Gastroesophageal sphincter (tissue), 4 donors: Measurements from ENCODE around the gene HTRA1. TPM values are rescaled to one million over a fixed set of nuclear protein-coding genes. Genes with fewer than 3 reads are reported as not detected.

ENCODE experiments used
- ATAC-seq: fragments of 150-250 bp; one replicate; pipeline ENCODE4 v1.9.1; 2016; ENCODE audit warnings: mild to moderate bottlenecking, moderate library complexity
- H3K27ac ChIP-seq, 4 donors: fragments of 200-600 bp; sonication (generic) in 3 of 4; 1 replicate in 3 of 4; 2 replicates in 1 of 4; pipeline ENCODE4 v1.5.1; 2016 to 2019
- H3K27me3 ChIP-seq: fragments of 200-600 bp; sonication (generic); one replicate; pipeline ENCODE4 v1.5.1; 2019
- H3K36me3 ChIP-seq, 2 donors: fragments of 200-600 bp; sonication (generic); one replicate each; pipeline ENCODE4 v1.5.1; 2019; ENCODE audit warnings: control low read depth in 1 of 2
- H3K4me1 ChIP-seq, 3 donors: fragments of 200-600 bp; sonication (generic); 1 replicate in 2 of 3; 2 replicates in 1 of 3; pipeline ENCODE4 v1.5.1; 2016 to 2019; ENCODE audit warnings: control low read depth in 2 of 3
- H3K4me3 ChIP-seq, 2 donors: fragments of 200-600 bp; sonication (generic); one replicate each; pipeline ENCODE4 v1.5.1; 2019; ENCODE audit warnings: mild to moderate bottlenecking in 1 of 2, moderate library complexity in 1 of 2
- H3K9me3 ChIP-seq, 3 donors: fragments of 200-600 bp; sonication (generic); one replicate each; pipeline ENCODE4 v1.5.1; 2017 to 2019; ENCODE audit warnings: control low read depth in 2 of 3
- EP300 ChIP-seq: sonication (generic); formaldehyde crosslinking; IDR thresholded peaks from one replicate; pipeline ENCODE4 v1.6.1; 2017; ENCODE audit warnings: antibody characterized with exemption, mild to moderate bottlenecking
- POLR2A ChIP-seq, 2 donors: fragments of 450-650 bp; IDR thresholded peaks; one replicate each; pipeline ENCODE4 v1.6.1; 2017; ENCODE audit warnings: antibody characterized with exemption in 2 of 2, mild to moderate bottlenecking in 2 of 2, moderate library complexity in 1 of 2
- POLR2AphosphoS5 ChIP-seq: sonication (generic); formaldehyde crosslinking; IDR thresholded peaks from one replicate; pipeline ENCODE4 v1.6.1; 2017; ENCODE audit warnings: antibody characterized with exemption
- WGBS, 2 donors: methylation state at CpG; one replicate each; pipeline ENCODE4 v1.1.5; 2018; ENCODE audit warnings: low coverage in 1 of 2; 5-methylcytosine and 5-hydroxymethylcytosine counted together
- total RNA-seq, 4 donors: library from RNA; depleted of rRNA; stranded (reverse); fragments of >200 nt; gene quantifications; one replicate each; pipeline ENCODE4 v1.1.0, GENCODE V29; 2016
- TF ChIP-seq, protein P1 (sequence below), 4 experiments: fragments of 200-600 bp in 2 of 4; fragments of 450-650 bp in 2 of 4; sonication (generic) in 1 of 4; IDR thresholded peaks; one replicate each; pipeline ENCODE4 v1.5.1; 2017 to 2019; ENCODE audit warnings: antibody characterized with exemption in 4 of 4, mild to moderate bottlenecking in 2 of 4, moderate library complexity in 2 of 4

HTRA1 gene
- total RNA-seq, 4 donors from 2014 or later, result 107 to 137 (median 111) TPM

DNA sequence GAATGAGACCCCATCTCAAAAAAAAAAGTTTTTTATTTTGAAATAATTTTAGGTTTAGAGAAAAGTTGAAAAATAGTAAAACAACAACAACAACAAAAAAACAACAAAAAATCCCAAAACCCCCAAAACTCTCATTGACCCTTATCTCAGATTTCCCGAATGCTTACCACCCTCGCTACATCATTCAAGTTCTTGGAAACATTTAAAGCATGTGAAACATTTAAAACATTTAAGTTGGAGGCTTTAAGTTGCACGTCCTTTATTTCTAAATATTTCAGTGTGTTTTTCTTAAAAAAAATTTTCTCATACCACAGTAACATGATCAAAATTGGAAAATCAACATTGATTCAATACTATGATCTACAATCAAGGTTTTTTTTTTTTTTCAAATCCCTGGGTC, 7.3 kb upstream of the HTRA1 start:
- H3K4me3 ChIP-seq, result no peak overlapping the region
- no peaks in the 10 kb centered on the region for H3K9me3 ChIP-seq
- no peak for ATAC-seq
- peaks cover 0 to 6% (median 0%) of the 10 kb centered on the region in 3 donors for H3K4me1 ChIP-seq
- no peak for TF ChIP-seq POLR2A (IDR thresholded peaks at IDR 0.05)
- TF ChIP-seq EP300, result no peak
- TF ChIP-seq, protein P1, sequence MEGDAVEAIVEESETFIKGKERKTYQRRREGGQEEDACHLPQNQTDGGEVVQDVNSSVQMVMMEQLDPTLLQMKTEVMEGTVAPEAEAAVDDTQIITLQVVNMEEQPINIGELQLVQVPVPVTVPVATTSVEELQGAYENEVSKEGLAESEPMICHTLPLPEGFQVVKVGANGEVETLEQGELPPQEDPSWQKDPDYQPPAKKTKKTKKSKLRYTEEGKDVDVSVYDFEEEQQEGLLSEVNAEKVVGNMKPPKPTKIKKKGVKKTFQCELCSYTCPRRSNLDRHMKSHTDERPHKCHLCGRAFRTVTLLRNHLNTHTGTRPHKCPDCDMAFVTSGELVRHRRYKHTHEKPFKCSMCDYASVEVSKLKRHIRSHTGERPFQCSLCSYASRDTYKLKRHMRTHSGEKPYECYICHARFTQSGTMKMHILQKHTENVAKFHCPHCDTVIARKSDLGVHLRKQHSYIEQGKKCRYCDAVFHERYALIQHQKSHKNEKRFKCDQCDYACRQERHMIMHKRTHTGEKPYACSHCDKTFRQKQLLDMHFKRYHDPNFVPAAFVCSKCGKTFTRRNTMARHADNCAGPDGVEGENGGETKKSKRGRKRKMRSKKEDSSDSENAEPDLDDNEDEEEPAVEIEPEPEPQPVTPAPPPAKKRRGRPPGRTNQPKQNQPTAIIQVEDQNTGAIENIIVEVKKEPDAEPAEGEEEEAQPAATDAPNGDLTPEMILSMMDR (IDR thresholded peaks at IDR 0.05), result no peak
- no peak for TF ChIP-seq POLR2AphosphoS5
- H3K27me3 ChIP-seq, result no peaks in the 10 kb centered on the region
- 78 to 88% methylated on average over 3 of the region's 3 CpGs for WGBS, 2 donors
- no peak overlapping the region for H3K27ac ChIP-seq
- no peaks in the 10 kb centered on the region for H3K36me3 ChIP-seq

DNA sequence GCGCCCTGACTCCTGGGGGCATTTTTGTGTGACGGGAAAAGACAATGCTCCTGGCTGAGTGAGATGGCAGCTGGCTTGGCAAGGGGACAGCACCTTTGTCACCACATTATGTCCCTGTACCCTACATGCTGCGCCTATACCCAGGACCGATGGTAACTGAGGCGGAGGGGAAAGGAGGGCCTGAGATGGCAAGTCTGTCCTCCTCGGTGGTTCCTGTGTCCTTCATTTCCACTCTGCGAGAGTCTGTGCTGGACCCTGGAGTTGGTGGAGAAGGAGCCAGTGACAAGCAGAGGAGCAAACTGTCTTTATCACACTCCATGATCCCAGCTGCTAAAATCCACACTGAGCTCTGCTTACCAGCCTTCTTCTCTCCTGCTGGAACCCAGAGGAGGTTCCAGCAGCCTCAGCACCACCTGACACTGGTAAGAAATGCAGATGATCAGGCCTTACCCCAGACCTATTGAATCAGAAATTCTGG, 6.7 kb upstream of the HTRA1 start, which contains the start of gene ARMS2:
TSS of gene ARMS2 (plus strand) at position 51 of the 478 bp plus-strand sequence. CDS start at position 126, 75 bp downstream.
- Histone ChIP-seq H3K27ac (no peak within 1 kb of the TSS), H3K9me3 (no peaks in the 10 kb centered on the region), H3K27me3 (no peaks in the 10 kb centered on the region), H3K4me3 (no peak within 1 kb of the TSS), H3K36me3 (no peaks in the 10 kb centered on the region), H3K4me1 (peaks cover 0 to 6% (median 0%) of the 10 kb centered on the region in 3 donors)
- TF ChIP-seq, protein P1 (IDR thresholded peaks at IDR 0.05), result no peak
- ATAC-seq, result no peak
- 90% methylated on average over 2 of the region's 7 CpGs; no CpG with 5 or more reads in 1 of the 2 donors for WGBS, 2 donors

DNA sequence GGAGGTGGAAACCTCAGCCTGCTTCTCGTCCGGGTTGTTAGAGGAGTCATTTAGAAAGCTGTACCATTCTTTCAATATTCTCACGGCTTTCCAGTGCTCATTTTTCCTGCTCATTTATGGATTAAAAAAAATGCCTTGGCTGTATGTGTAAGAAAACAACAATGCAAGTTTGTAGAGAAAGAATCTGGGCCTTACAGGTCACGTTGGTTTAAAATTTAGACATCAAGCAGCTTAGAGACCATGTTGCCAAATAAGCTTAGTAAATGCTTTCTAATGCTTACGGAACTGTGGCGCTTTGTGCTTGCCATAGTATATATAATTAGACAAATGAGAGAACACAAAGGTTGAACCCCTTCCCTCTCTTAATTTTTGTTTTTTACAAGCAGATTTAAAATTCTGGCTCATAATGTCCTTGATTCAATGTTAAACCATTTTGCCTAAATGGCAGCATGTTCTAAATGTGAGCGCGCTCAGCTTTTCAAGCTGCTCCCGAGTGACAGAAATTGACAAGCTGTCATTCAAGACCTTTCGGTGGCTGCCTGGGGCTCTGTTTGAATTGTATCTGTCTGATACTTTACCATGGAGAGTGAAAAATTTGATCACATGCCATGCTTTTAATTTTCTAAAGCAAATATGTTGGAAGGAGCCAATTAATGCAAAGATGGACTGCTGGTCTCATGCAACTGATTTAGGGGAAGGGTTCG, 5.8 kb upstream of the HTRA1 start:
- no peak overlapping the region for H3K4me3 ChIP-seq
- no peak overlapping the region for H3K27ac ChIP-seq
- H3K4me1 ChIP-seq, result peaks cover 0 to 12% (median 3%) of the 10 kb centered on the region in 3 donors
- H3K27me3 ChIP-seq, result no peaks in the 10 kb centered on the region
- TF ChIP-seq, protein P1 (IDR thresholded peaks at IDR 0.05), result no peak
- no peak for TF ChIP-seq EP300
- no peak for TF ChIP-seq POLR2A (IDR thresholded peaks at IDR 0.05)
- TF ChIP-seq POLR2AphosphoS5, result no peak
- no peaks in the 10 kb centered on the region for H3K36me3 ChIP-seq
- WGBS, 2 donors, result 82 to 89% methylated on average over 11 of the region's 11 CpGs
- ATAC-seq, result no peak
- no peaks in the 10 kb centered on the region for H3K9me3 ChIP-seq

DNA sequence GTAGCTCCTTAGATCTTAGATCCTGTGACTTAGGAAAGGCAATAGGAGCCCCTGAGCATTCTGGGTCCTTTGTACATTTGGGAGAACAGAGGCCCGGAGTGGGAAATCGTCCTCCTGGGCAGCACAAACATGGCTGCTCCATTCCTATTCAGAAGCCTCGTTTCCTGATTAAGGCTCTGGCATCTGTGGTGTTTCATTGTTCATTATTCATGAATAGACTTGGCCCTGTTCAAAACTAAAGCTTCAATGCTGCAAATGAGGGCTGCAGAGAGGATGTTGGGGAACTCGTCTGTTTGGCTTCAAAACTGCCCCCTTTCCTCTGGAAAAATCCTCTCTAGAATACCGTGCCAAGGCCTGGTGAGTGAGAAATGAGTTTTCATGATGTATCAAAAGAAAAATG, 3.4 kb upstream of the HTRA1 start:
- TF ChIP-seq, protein P1 (IDR thresholded peaks at IDR 0.05), result no peak
- no peak for TF ChIP-seq POLR2AphosphoS5
- no peak for TF ChIP-seq EP300
- no peak for TF ChIP-seq POLR2A (IDR thresholded peaks at IDR 0.05)
- H3K4me3 ChIP-seq, result no peak overlapping the region
- H3K4me1 ChIP-seq, result peaks cover 0 to 19% (median 3%) of the 10 kb centered on the region in 3 donors
- H3K27me3 ChIP-seq, result no peaks in the 10 kb centered on the region
- H3K9me3 ChIP-seq, result no peaks in the 10 kb centered on the region
- H3K27ac ChIP-seq, result no peak overlapping the region
- 67 to 77% methylated on average over 2 to 4 of the region's 5 CpGs for WGBS, 2 donors
- H3K36me3 ChIP-seq, result no peaks in the 10 kb centered on the region
- ATAC-seq, result no peak

DNA sequence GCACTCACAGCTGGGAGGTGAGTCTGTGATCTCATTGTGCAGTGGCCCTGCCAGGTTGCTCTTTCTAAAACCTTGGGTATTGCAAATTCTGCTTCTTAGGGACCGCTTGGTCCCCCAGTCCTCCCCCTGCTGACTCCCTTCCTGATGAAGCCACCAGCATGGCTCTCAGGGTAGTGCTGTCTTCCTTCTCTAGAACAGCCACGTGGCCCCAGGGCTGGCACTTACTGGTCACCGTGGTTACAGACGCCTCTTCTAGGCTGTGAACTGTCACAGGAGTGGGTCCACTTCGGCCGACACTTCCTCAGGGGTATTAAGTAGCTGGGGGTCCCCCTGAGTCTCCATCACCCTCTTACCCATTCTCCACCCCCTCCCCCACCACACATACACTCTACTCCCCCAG, 2.7 kb upstream of the HTRA1 start:
- Histone ChIP-seq H3K4me1 (peaks cover 0 to 27% (median 11%) of the 10 kb centered on the region in 3 donors), H3K9me3 (no peaks in the 10 kb centered on the region), H3K36me3 (no peaks in the 10 kb centered on the region), H3K4me3 (no peak overlapping the region), H3K27ac (no peak overlapping the region), H3K27me3 (no peaks in the 10 kb centered on the region)
- WGBS, 2 donors, result 100% methylated on average over 1 of the region's 6 CpGs; no CpG with 5 or more reads in 1 of the 2 donors
- ATAC-seq, result no peak
- TF ChIP-seq POLR2AphosphoS5 (no peak), EP300 (no peak), POLR2A (IDR thresholded peaks at IDR 0.05) (no peak)
- TF ChIP-seq, protein P1 (IDR thresholded peaks at IDR 0.05), result no peak
